Hepatocyte (in vitro differentiated cells): Measurements from ENCODE around the gene SURF2. TPM values are rescaled to one million over a fixed set of nuclear protein-coding genes. Genes with fewer than 3 reads are reported as not detected.

Experiments used
- DNase-seq: peaks from one replicate; pipeline ENCODE4 v3.0.0-alpha.2; 2016; ENCODE audit warnings: low spot score
- H2AFZ ChIP-seq: fragments of 200-600 bp; sonication (generic); 2 replicates; pipeline ENCODE4 v1.6.0; 2016; ENCODE audit warnings: antibody characterized with exemption, mild to moderate bottlenecking
- H3K27ac ChIP-seq: fragments of 200-600 bp; sonication (generic); 2 replicates; pipeline ENCODE4 v1.5.1; 2016; ENCODE audit warnings: mild to moderate bottlenecking
- H3K27me3 ChIP-seq: fragments of 200-600 bp; sonication (generic); 2 replicates; pipeline ENCODE4 v1.6.1; 2016
- H3K36me3 ChIP-seq: fragments of 200-600 bp; sonication (generic); replicated peaks from 2 replicates; pipeline ENCODE4 v1.5.1; 2016; ENCODE audit warnings: low read depth; ENCODE audit not compliant: insufficient read depth
- H3K4me1 ChIP-seq: fragments of 200-600 bp; sonication (generic); 2 replicates; pipeline ENCODE4 v1.5.1; 2016; ENCODE audit warnings: mild to moderate bottlenecking, moderate library complexity; ENCODE audit not compliant: insufficient read depth
- H3K4me2 ChIP-seq: fragments of 200-600 bp; sonication (generic); 2 replicates; pipeline ENCODE4 v1.6.0; 2016
- H3K4me3 ChIP-seq: fragments of 200-600 bp; sonication (generic); 2 replicates; pipeline ENCODE4 v1.5.1; 2016; ENCODE audit warnings: mild to moderate bottlenecking
- H3K79me2 ChIP-seq: fragments of 200-600 bp; sonication (generic); 2 replicates; pipeline ENCODE4 v1.6.0; 2017; ENCODE audit warnings: mild to moderate bottlenecking
- H3K9me2 ChIP-seq: fragments of 200-600 bp; sonication (generic); replicated peaks from 2 replicates; pipeline ENCODE4 v1.6.0; 2017; ENCODE audit warnings: mild to moderate bottlenecking; ENCODE audit not compliant: insufficient read depth
- H3K9me3 ChIP-seq: fragments of 200-600 bp; sonication (generic); 2 replicates; pipeline ENCODE4 v1.5.1; 2016; ENCODE audit warnings: low read depth, mild to moderate bottlenecking
- H4K20me1 ChIP-seq: fragments of 200-600 bp; sonication (generic); 2 replicates; pipeline ENCODE4 v1.6.0; 2016; ENCODE audit warnings: mild to moderate bottlenecking; ENCODE audit not compliant: insufficient read depth, poor library complexity, severe bottlenecking
- CTCF ChIP-seq: fragments of 200-600 bp; sonication (generic); IDR thresholded peaks from 2 replicates; pipeline ENCODE4 v1.5.1; 2016; ENCODE audit warnings: antibody characterized with exemption, mild to moderate bottlenecking; ENCODE audit not compliant: poor library complexity
- EZH2 ChIP-seq: fragments of 200-600 bp; sonication (generic); IDR thresholded peaks from 2 replicates; pipeline ENCODE4 v1.6.1; 2016; ENCODE audit warnings: antibody characterized with exemption, mild to moderate bottlenecking, borderline replicate concordance
- EZH2phosphoT487 ChIP-seq: fragments of 200-600 bp; sonication (generic); IDR thresholded peaks from one replicate; pipeline ENCODE4 v1.6.1; 2018; ENCODE audit warnings: antibody characterized with exemption, mild to moderate bottlenecking, low read depth, moderate library complexity; ENCODE audit not compliant: unreplicated experiment, severe bottlenecking
- WGBS: methylation state at CpG from one replicate; pipeline ENCODE4 v1.1.6; 2016; ENCODE audit warnings: low lambda C conversion rate; ENCODE audit errors: missing lambda C conversion rate; 5-methylcytosine and 5-hydroxymethylcytosine counted together
- polyA plus RNA-seq: library from polyadenylated mRNA; unstranded; fragments of >200 nt; fragmentation: Nextera tagmentation; extraction: Ambion mirVana; gene quantifications from 2 replicates; pipeline ENCODE4 v1.2.1, GENCODE V29; 2016
- total RNA-seq: library from RNA; depleted of rRNA; stranded (reverse); fragments of >200 nt; gene quantifications from 2 replicates; pipeline ENCODE4 v1.2.3, GENCODE V29; 2014

SURF2 gene
- total and polyA plus RNA-seq, 2 experiments from 2014 or later = 13.6 to 22.9 TPM

- Histone ChIP-seq H3K4me1 (peaks cover 5% of the 10 kb centered on the region), H2AFZ (no peak overlapping the region), H3K79me2 (no peaks in the 10 kb centered on the region), H3K36me3 (no peaks in the 10 kb centered on the region), H3K9me2 (no peaks in the 10 kb centered on the region), H3K4me2 (no peak overlapping the region), H3K27ac (no peak overlapping the region), H4K20me1 (no peaks in the 10 kb centered on the region), H3K9me3 (no peaks in the 10 kb centered on the region), H3K27me3 (no peaks in the 10 kb centered on the region), H3K4me3 (no peak overlapping the region)
- DNase-seq = no peak
- 85% methylated on average over 9 of the region's 9 CpGs for WGBS
- TF ChIP-seq EZH2 (no peak), CTCF (no peak), EZH2phosphoT487 (no peak)
Observed at GRCh38 chr9:133397895-133398294, 41.5 kb downstream of the SURF2 start.

GRCh38 chr9:133400292-133400691, 43.9 kb downstream of the SURF2 start:
- H3K79me2 ChIP-seq = no peaks in the 10 kb centered on the region
- H3K36me3 ChIP-seq = no peaks in the 10 kb centered on the region
- H3K4me3 ChIP-seq = no peak overlapping the region
- no peak for TF ChIP-seq CTCF
- TF ChIP-seq EZH2phosphoT487 = no peak
- no peak for TF ChIP-seq EZH2
- no peaks in the 10 kb centered on the region for H3K9me3 ChIP-seq
- no peaks in the 10 kb centered on the region for H3K4me1 ChIP-seq
- H2AFZ ChIP-seq = no peak overlapping the region
- H3K27ac ChIP-seq = no peak overlapping the region
- 96% methylated on average over 8 of the region's 12 CpGs for WGBS
- no peaks in the 10 kb centered on the region for H3K9me2 ChIP-seq
- H4K20me1 ChIP-seq = no peaks in the 10 kb centered on the region
- no peak overlapping the region for H3K4me2 ChIP-seq
- no peaks in the 10 kb centered on the region for H3K27me3 ChIP-seq
- DNase-seq = no peak

GRCh38 chr9:133401588-133401987, 45.2 kb downstream of the SURF2 start:
- H3K4me2 ChIP-seq = no peak overlapping the region
- no peak overlapping the region for H3K4me3 ChIP-seq
- 88% methylated on average over 6 of the region's 6 CpGs for WGBS
- H3K9me2 ChIP-seq = no peaks in the 10 kb centered on the region
- H4K20me1 ChIP-seq = no peaks in the 10 kb centered on the region
- TF ChIP-seq CTCF = no peak
- TF ChIP-seq EZH2 = no peak
- TF ChIP-seq EZH2phosphoT487 = no peak
- no peak for DNase-seq
- H3K4me1 ChIP-seq = no peaks in the 10 kb centered on the region
- H3K27me3 ChIP-seq = no peaks in the 10 kb centered on the region
- no peaks in the 10 kb centered on the region for H3K36me3 ChIP-seq
- no peak overlapping the region for H2AFZ ChIP-seq
- H3K79me2 ChIP-seq = no peaks in the 10 kb centered on the region
- H3K27ac ChIP-seq = no peak overlapping the region
- no peaks in the 10 kb centered on the region for H3K9me3 ChIP-seq

DNA sequence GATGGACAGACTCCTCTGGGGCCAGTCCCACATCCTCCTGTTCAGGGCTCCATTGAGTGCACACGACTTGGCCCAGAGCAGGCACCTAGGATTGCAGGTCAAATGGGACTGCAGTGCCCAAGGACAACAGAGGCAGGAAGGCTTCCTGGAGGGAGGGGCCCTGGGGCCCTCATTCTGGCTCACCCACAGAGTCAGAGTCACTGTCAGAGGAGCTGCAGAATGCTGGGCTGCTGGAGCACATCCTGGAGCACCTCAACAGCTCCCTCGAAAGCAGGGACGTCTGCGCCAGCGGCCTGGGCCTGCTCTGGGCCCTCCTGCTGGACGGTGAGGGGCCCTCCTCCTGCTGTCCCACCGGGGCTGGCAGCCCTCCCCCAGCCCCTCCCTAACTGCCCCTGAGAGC, 46.3 kb downstream of the SURF2 start:
- no peak for DNase-seq
- no peak overlapping the region for H3K4me2 ChIP-seq
- whole genome bisulfite sequencing = 86% methylated on average over 7 of the region's 7 CpGs
- TF ChIP-seq CTCF (no peak), EZH2 (no peak), EZH2phosphoT487 (no peak)
- no peaks in the 10 kb centered on the region for H3K4me1 ChIP-seq
- no peaks in the 10 kb centered on the region for H3K36me3 ChIP-seq
- H3K9me2 ChIP-seq = no peaks in the 10 kb centered on the region
- no peak overlapping the region for H2AFZ ChIP-seq
- H3K4me3 ChIP-seq = no peak overlapping the region
- no peaks in the 10 kb centered on the region for H3K9me3 ChIP-seq
- H3K27me3 ChIP-seq = no peaks in the 10 kb centered on the region
- no peaks in the 10 kb centered on the region for H4K20me1 ChIP-seq
- no peaks in the 10 kb centered on the region for H3K79me2 ChIP-seq
- H3K27ac ChIP-seq = no peak overlapping the region
